Measurements from ENCODE around the gene FLOT1.
"Not testable (repeated sequence)": the region's sequence is repeated elsewhere in the genome, so short reads cannot be mapped to it uniquely, and the experiment has no call there.

DNA sequence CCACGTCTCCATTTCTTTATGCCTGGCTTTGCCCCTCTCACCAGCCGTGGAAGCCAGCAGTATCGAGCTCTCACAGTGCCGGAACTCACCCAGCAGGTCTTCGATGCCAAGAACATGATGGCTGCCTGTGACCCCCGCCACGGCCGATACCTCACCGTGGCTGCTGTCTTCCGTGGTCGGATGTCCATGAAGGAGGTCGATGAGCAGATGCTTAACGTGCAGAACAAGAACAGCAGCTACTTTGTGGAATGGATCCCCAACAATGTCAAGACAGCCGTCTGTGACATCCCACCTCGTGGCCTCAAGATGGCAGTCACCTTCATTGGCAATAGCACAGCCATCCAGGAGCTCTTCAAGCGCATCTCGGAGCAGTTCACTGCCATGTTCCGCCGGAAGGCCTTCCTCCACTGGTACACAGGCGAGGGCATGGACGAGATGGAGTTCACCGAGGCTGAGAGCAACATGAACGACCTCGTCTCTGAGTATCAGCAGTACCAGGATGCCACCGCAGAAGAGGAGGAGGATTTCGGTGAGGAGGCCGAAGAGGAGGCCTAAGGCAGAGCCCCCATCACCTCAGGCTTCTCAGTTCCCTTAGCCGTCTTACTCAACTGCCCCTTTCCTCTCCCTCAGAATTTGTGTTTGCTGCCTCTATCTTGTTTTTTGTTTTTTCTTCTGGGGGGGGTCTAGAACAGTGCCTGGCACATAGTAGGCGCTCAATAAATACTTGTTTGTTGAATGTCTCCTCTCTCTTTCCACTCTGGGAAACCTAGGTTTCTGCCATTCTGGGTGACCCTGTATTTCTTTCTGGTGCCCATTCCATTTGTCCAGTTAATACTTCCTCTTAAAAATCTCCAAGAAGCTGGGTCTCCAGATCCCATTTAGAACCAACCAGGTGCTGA is 18.4 kb downstream of the FLOT1 start:
- not testable (repeated sequence) for TF ChIP-seq TARDBP, SUZ12 (IDR thresholded peaks at IDR 0.05)

All from HEK293T (cell line).